ENCODE results near the gene MACROD2. TPM values are rescaled to one million over a fixed set of nuclear protein-coding genes. Genes with fewer than 3 reads are reported as not detected.

MACROD2 gene
- total and polyA plus RNA-seq, 2 donors (not counting 1 experiment from before 2014, with no cell fraction given): 5.3 to 6.7 TPM

- no peak overlapping the region for H3K4me3 ChIP-seq (ENCODE audit: control extremely low read depth in 1 of 5, extremely low read depth in 1 of 5, insufficient read depth in 1 of 5, low read depth in 2 of 5, low read length in 4 of 5)
- Mint-ChIP-seq H3K4me1 (no peaks in the 10 kb centered on the region), H3K27me3 (no peaks in the 10 kb centered on the region), H3K4me3 (no peak overlapping the region), H3K9me3 (ENCODE audit: insufficient read depth) (peaks cover 7% of the 10 kb centered on the region), H3K27ac (no peak overlapping the region)
- TF ChIP-seq EZH2 (IDR thresholded peaks at IDR 0.05; ENCODE audit: borderline replicate concordance, insufficient read depth, low read depth, low read length, poor library complexity, severe bottlenecking): no peak
- no peak for TF ChIP-seq CTCF (IDR thresholded peaks at IDR 0.05)
- no peaks in the 10 kb centered on the region for H3K4me1 ChIP-seq (ENCODE audit: control insufficient read depth in 2 of 2, insufficient read depth in 2 of 2, low read length in 2 of 2)
- H2AFZ ChIP-seq (ENCODE audit: insufficient read depth, low read depth, low read length, poor library complexity, severe bottlenecking): no peak overlapping the region
- H3K36me3 ChIP-seq (replicated peaks in 1 of 2; ENCODE audit: control extremely low read depth in 1 of 2, control insufficient read depth in 1 of 2, extremely low read depth in 1 of 2, insufficient read depth in 2 of 2, low read length in 1 of 2): no peaks in the 10 kb centered on the region
- 87% methylated on average over 3 of the region's 3 CpGs for WGBS (ENCODE audit: insufficient coverage)
- no peaks in the 10 kb centered on the region for H3K27me3 ChIP-seq (replicated peaks in 1 of 4; ENCODE audit: control extremely low read depth in 1 of 4, control insufficient read depth in 3 of 4, insufficient read depth in 4 of 4, low read length in 3 of 4)
- no peaks in the 10 kb centered on the region for H4K20me1 ChIP-seq (ENCODE audit: control insufficient read depth, insufficient read depth, low read length, poor library complexity, severe bottlenecking)
- H3K4me2 ChIP-seq (replicated peaks; ENCODE audit: low read depth, low read length, poor library complexity, severe bottlenecking): no peak overlapping the region
- no peaks in the 10 kb centered on the region for H3K79me2 ChIP-seq (ENCODE audit: control insufficient read depth, insufficient read depth, low read length)
- no peak overlapping the region for H3K9ac ChIP-seq (ENCODE audit: low read length)
- POLR2A ChIA-PET: no interaction called here
- peaks cover 0 to 8% (median 0%) of the 10 kb centered on the region in 3 donors for H3K9me3 ChIP-seq (ENCODE audit: control extremely low read depth in 1 of 3, control insufficient read depth in 2 of 3, insufficient read depth in 1 of 3, low read length in 2 of 3)
- CTCF ChIA-PET: no interaction called here
- intact Hi-C loops (cut with micrococcal nuclease): no loop called here
- DNase-seq (no peak), ATAC-seq (ENCODE audit: low read depth) (no peak)
- H3K27ac ChIP-seq (ENCODE audit: low read length in 2 of 2): no peak overlapping the region
Measured at GRCh38 chr20:14937021-14937420, 941.7 kb downstream of the MACROD2 start.

GRCh38 chr20:14937846-14938245 is 942.5 kb downstream of the MACROD2 start:
- Histone ChIP-seq H2AFZ (ENCODE audit: insufficient read depth, low read depth, low read length, poor library complexity, severe bottlenecking) (no peak overlapping the region), H3K27me3 (replicated peaks in 1 of 4; ENCODE audit: control extremely low read depth in 1 of 4, control insufficient read depth in 3 of 4, insufficient read depth in 4 of 4, low read length in 3 of 4) (no peaks in the 10 kb centered on the region), H4K20me1 (ENCODE audit: control insufficient read depth, insufficient read depth, low read length, poor library complexity, severe bottlenecking) (no peaks in the 10 kb centered on the region), H3K4me3 (ENCODE audit: control extremely low read depth in 1 of 5, extremely low read depth in 1 of 5, insufficient read depth in 1 of 5, low read depth in 2 of 5, low read length in 4 of 5) (no peak overlapping the region), H3K27ac (ENCODE audit: low read length in 2 of 2) (no peak overlapping the region), H3K9me3 (ENCODE audit: control extremely low read depth in 1 of 3, control insufficient read depth in 2 of 3, insufficient read depth in 1 of 3, low read length in 2 of 3) (peaks cover 0 to 8% (median 0%) of the 10 kb centered on the region in 3 donors), H3K36me3 (replicated peaks in 1 of 2; ENCODE audit: control extremely low read depth in 1 of 2, control insufficient read depth in 1 of 2, extremely low read depth in 1 of 2, insufficient read depth in 2 of 2, low read length in 1 of 2) (no peaks in the 10 kb centered on the region), H3K4me2 (replicated peaks; ENCODE audit: low read depth, low read length, poor library complexity, severe bottlenecking) (no peak overlapping the region), H3K4me1 (ENCODE audit: control insufficient read depth in 2 of 2, insufficient read depth in 2 of 2, low read length in 2 of 2) (no peaks in the 10 kb centered on the region), H3K9ac (ENCODE audit: low read length) (no peak overlapping the region), H3K79me2 (ENCODE audit: control insufficient read depth, insufficient read depth, low read length) (no peaks in the 10 kb centered on the region)
- no peak for DNase-seq
- Mint-ChIP-seq H3K4me1 (no peaks in the 10 kb centered on the region), H3K9me3 (ENCODE audit: insufficient read depth) (peaks cover 7% of the 10 kb centered on the region), H3K27me3 (no peaks in the 10 kb centered on the region), H3K4me3 (no peak overlapping the region), H3K27ac (no peak overlapping the region)
- CTCF ChIA-PET: no interaction called here
- POLR2A ChIA-PET: no interaction called here
- no peak for TF ChIP-seq CTCF (IDR thresholded peaks at IDR 0.05)
- TF ChIP-seq EZH2 (IDR thresholded peaks at IDR 0.05; ENCODE audit: borderline replicate concordance, insufficient read depth, low read depth, low read length, poor library complexity, severe bottlenecking): no peak
- intact Hi-C loops (cut with micrococcal nuclease): no loop called here
- no peak for ATAC-seq (ENCODE audit: low read depth)
- WGBS (ENCODE audit: insufficient coverage): no CpG with 5 or more reads among the region's 2 CpGs
